Measurements from ENCODE around the gene ELOVL7.
"Not testable (repeated sequence)": the region's sequence is repeated elsewhere in the genome, so short reads cannot be mapped to it uniquely, and the experiment has no call there.

- TF ChIP-seq CTCF (conservative IDR thresholded peaks at IDR 0.05; ENCODE audit: low read depth, low read length); EZH2 (IDR thresholded peaks at IDR 0.05; ENCODE audit: low read length, unreplicated experiment): not testable (repeated sequence)
Observed at GRCh38 chr5:60860572-60860971, 16.5 kb upstream of the ELOVL7 start.

Measured in PC-3 (cell line).